LNCaP clone FGC (cell line): ENCODE measurements around the gene PLCB1.

Source experiments
- DNase-seq: peaks from one replicate; pipeline ENCODE4 v3.0.0-alpha.2; 2011; ENCODE audit warnings: low read depth
- H3K4me3 ChIP-seq: 2 replicates; pipeline ENCODE4 v1.5.1; 2011; ENCODE audit warnings: mild to moderate bottlenecking, low read depth, low read length, control low read depth
- TF ChIP-seq, protein P1 (sequence below): IDR thresholded peaks from 2 replicates; pipeline ENCODE4 v1.5.1; 2012; ENCODE audit warnings: mild to moderate bottlenecking; ENCODE audit not compliant: control insufficient read depth, insufficient read depth; ENCODE audit errors: extremely low read depth

The PLCB1 gene

DNA sequence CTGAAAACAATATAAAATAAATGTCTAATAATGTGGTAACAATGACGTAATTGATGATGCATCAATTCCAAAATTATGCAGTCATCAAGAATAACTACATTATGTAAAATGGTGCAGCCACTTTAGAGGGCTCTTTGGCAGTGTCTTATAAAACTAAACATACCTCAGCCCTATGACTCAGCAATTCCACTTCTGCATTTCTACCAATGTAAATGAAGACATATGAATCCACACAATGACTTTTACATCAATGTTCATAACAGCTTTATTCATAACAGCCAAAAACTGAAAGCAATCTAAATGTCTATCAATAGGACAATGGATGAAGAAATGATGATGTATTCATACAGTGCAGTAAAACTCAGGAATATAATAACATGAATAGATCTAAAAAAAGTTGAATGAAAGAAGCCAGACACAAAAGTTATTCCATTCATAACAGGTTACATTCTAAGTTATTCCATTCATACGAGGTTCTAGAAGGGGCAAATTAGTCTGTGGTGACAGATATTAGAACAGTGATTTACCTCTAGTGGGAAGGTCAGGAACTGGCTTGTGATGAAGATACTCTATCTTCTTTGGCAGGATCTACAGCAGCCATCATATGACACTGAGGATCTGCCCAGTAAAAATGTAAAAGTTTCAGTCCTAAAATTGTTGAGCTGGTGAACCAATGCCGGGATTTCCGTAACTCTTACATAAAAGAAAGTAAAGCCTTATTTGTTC, 396.1 kb downstream of the PLCB1 start:
- TF ChIP-seq, protein P1, sequence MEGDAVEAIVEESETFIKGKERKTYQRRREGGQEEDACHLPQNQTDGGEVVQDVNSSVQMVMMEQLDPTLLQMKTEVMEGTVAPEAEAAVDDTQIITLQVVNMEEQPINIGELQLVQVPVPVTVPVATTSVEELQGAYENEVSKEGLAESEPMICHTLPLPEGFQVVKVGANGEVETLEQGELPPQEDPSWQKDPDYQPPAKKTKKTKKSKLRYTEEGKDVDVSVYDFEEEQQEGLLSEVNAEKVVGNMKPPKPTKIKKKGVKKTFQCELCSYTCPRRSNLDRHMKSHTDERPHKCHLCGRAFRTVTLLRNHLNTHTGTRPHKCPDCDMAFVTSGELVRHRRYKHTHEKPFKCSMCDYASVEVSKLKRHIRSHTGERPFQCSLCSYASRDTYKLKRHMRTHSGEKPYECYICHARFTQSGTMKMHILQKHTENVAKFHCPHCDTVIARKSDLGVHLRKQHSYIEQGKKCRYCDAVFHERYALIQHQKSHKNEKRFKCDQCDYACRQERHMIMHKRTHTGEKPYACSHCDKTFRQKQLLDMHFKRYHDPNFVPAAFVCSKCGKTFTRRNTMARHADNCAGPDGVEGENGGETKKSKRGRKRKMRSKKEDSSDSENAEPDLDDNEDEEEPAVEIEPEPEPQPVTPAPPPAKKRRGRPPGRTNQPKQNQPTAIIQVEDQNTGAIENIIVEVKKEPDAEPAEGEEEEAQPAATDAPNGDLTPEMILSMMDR, result no peak
- no peak for DNase-seq
- no peak overlapping the region for H3K4me3 ChIP-seq

DNA sequence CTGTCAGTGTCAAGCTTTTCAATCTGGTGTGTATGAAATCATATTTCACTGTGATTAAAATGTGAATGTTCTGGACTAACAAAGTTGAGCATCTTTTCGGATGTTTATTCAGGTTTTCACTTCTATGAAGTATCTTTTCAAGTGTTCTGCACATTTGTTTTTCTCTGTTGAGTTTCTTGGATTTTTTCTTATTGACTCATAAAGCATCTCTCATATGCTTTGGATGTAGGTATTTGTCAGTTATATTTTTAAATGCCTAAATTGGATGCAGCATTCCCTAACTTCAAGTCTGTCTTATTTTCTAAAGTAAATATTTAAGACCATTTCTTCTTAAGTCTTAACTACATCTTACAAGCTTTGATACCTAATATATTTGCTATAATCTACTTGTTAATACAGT, 398.0 kb downstream of the PLCB1 start:
- H3K4me3 ChIP-seq, result no peak overlapping the region
- TF ChIP-seq, protein P1, result no peak
- DNase-seq, result no peak

DNA sequence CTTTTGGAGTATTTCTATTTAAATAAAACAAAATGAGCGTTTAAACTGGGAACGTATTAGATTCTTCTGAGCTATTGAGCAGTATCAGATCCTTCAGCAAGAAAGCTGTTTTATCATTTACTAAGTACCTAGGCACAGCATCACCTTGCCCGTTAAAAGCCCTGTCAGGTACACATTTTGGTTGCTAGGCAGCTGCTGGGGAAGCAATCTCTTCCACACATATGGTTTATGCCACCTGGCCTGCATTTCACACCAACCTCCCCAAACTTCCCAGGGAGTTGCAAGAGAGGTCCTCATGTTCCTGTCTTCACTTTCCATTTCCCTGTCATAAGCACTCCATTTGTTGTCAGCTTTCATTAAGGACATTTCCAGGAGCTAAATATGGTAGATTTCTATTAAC, 400.1 kb downstream of the PLCB1 start:
- H3K4me3 ChIP-seq, result no peak overlapping the region
- TF ChIP-seq, protein P1, result no peak
- no peak for DNase-seq

DNA sequence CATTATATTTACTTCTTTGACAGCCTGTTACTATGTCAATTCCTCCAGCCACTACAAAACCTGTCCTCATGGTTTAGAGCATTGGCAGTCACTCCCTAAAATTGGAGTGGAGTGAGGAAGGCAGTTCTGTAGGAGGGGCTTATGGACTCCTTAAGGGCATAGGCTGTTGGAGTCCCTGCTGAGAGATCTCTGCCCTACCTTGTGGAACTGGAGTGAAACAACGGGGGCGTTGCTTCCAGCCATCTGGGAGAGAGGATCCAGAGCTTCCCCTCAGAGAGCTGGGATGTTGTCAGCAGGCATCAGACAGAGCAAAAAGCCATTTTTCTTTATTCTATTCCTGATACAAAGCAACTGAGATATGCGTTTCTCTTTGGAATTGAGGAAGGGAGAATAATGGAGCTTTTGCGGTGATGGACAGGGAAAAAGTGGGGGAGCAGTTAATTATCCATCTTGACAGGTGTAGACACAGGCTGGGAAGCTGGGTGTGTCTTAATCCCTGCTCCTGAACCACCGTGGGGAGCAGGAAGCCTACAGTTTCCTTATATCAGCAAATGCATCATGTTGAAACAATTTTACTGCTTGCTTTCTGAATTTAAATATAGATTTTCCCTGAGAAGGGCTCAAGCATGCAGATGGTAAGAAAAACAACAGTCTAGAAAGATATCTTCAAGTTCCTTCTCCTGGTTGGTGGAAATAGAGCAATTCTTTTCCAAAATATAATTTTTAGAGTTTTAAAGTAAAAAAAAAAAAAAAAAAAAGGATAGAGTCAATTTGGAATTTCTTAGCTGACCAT, 402.5 kb downstream of the PLCB1 start:
- H3K4me3 ChIP-seq, result no peak overlapping the region
- DNase-seq, result no peak
- TF ChIP-seq, protein P1, result no peak

DNA sequence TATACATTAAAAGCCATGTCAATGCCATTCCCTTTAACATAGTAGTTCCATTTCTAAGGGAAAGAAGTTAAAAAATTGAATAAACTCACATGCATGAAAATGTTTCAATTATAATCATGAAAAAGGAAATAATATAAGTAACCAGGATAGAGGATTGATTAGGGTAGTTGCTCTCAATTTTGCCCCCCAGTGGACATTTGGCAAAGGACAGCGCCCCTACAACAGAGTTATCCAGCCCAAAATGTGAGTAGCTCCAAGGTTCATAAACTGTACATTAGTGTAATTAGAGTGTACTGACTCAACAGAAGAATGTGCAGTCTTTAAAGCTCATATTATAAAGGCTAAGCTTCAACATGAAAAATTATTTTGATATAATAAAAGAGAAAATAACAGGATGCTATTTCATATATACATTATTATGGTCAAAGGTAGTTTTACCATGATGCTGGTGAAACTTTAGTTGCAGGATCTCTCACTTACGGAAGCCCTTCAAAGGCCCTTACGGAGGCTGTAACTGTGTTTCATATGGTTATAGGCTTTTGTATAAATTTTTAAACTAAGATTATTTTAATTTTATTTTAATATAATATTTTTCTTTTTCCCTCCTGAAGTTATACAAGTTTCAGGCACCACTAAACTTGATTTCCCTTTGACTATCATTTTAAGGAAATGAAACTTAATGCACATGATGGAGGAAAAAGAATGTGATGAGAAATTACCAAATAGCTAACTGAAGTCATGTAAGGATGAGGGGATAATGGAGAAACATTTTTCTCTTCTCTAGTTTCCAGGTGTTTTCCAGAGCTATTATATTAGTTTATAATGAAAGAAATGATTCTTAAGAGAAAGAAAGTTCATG, 403.6 kb downstream of the PLCB1 start:
- TF ChIP-seq, protein P1, result peak; percentile 35
- DNase-seq, result no peak
- H3K4me3 ChIP-seq, result no peak overlapping the region

DNA sequence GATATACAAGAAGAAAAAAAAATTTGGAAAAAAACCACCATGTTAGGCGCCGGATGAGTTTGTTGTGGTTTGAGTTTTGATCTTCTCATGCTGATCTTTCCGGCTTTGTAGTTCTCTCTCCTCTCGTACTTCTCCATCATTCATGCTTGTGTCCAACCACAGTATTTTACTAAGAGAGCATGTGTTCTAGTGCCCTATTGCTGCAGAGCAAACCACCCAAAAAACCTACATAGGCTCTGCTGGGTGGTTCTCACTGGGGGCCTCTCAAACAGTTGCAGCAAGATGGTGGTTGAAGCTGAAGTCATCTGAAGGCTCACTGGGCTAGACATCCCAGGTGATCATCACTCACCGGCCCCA, 404.2 kb downstream of the PLCB1 start:
- H3K4me3 ChIP-seq, result no peak overlapping the region
- DNase-seq, result no peak
- TF ChIP-seq, protein P1, result no peak
